Measurements from ENCODE around the gene ZNF318.
A peak's percentile ranks its signal among the peaks of the same experiment; 100 is the strongest.
"Not testable (repeated sequence)": the region's sequence is repeated elsewhere in the genome, so short reads cannot be mapped to it uniquely, and the experiment has no call there.

ZNF318 gene, protein sequence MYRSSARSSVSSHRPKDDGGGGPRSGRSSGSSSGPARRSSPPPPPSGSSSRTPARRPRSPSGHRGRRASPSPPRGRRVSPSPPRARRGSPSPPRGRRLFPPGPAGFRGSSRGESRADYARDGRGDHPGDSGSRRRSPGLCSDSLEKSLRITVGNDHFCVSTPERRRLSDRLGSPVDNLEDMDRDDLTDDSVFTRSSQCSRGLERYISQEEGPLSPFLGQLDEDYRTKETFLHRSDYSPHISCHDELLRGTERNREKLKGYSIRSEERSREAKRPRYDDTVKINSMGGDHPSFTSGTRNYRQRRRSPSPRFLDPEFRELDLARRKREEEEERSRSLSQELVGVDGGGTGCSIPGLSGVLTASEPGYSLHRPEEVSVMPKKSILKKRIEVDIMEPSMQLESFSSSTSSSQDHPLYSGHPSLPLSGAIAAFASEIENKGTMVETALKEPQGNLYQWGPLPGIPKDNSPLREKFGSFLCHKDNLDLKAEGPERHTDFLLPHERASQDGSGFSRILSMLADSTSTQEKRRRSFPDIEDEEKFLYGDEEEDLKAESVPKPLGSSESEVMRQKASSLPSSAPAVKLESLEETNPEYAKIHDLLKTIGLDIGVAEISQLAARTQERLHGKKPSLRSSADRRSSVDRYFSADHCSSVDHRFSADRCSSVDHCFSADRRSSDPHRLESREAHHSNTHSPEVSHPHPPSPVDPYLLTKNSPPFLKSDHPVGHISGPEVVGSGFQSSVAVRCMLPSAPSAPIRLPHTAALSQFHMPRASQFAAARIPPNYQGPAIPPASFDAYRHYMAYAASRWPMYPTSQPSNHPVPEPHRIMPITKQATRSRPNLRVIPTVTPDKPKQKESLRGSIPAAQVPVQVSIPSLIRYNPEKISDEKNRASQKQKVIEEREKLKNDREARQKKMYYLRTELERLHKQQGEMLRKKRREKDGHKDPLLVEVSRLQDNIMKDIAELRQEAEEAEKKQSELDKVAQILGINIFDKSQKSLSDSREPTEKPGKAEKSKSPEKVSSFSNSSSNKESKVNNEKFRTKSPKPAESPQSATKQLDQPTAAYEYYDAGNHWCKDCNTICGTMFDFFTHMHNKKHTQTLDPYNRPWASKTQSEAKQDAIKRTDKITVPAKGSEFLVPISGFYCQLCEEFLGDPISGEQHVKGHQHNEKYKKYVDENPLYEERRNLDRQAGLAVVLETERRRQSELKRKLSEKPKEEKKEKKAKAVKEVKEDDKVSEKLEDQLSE (N-terminal part only)

DNA sequence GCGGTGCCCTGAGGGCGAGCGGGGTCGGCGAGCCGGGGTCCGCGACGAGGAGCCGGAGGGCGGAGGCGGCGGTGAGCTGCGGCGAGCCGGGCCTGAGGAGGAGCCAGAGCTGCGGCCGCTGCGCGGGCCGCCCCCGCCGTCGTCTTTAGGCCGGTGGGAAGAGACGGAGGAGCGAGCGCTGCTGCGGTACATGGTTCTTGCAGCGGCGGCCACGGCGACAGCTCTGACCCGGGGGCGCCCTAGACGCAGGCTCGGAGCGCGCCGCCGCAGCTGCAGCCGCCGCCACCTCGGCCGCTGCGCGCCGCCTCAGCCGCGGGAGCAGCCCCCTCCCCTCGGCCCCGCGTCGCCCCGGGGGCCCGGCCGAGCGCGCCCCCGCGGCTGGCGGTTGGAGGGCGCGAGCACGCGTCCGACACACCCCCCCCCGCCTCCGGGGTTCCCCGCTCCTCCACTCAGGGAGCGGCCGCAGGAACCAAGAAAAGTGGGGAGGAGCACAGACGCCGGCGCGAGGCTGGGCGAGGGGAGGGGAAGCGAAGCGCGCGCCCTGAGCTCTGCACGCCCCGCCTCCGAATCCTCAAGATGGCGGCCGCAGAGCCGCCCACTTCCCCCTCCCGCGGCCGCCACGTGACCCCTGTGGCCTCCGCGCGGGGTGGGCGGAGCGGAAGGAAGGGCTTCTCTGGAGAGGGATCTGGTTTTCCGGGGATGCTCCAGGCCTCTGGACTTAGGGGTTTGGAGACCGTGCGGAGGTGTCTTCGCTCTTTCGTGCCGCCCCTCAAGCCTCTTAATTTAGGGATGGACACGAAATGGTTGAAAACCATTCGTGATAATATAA is at the start of gene ZNF318:
Gene ZNF318 (minus strand): TSS at position 474 of the 829 bp plus-strand sequence. CDS start 282 bp downstream, at position 192.
- DNase-seq, result peak; percentile 96

- no peak for DNase-seq
Observed at GRCh38 chr6:43416935-43417334, 47.5 kb upstream of the ZNF318 start.

- DNase-seq, result not testable (repeated sequence)
Observed at GRCh38 chr6:43415275-43415674, 45.8 kb upstream of the ZNF318 start.

- no peak for DNase-seq
Observed at GRCh38 chr6:43413002-43413401, 43.6 kb upstream of the ZNF318 start.

- no peak for DNase-seq
Observed at GRCh38 chr6:43412541-43412940, 43.1 kb upstream of the ZNF318 start.

GRCh38 chr6:43410776-43411175 is 41.3 kb upstream of the ZNF318 start:
- DNase-seq, result not testable (repeated sequence)

GRCh38 chr6:43408259-43408658 is 38.8 kb upstream of the ZNF318 start:
- DNase-seq, result no peak

GRCh38 chr6:43407296-43407695 is 37.8 kb upstream of the ZNF318 start:
- DNase-seq, result no peak

GRCh38 chr6:43405354-43405753 is 35.9 kb upstream of the ZNF318 start:
- no peak for DNase-seq

DNA sequence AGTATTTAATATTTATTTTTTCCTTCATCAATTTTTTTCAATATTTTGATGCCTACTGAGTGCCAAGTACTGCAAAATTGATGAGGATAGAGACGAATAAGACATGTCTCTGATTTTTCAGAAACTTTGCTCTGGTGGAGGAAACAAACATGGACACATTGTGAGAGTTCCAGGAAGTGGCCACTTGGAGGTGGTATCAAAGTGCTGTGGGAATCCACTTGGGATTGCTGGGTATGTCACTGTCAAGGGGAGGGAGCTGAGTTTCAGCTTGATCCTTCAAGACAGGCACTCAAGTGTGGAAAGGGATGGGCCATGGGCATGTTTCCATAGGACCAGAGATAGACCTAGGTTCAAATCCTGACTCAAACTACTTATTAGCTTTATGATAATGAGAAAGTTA is 33.4 kb upstream of the ZNF318 start:
- DNase-seq, result no peak

DNA sequence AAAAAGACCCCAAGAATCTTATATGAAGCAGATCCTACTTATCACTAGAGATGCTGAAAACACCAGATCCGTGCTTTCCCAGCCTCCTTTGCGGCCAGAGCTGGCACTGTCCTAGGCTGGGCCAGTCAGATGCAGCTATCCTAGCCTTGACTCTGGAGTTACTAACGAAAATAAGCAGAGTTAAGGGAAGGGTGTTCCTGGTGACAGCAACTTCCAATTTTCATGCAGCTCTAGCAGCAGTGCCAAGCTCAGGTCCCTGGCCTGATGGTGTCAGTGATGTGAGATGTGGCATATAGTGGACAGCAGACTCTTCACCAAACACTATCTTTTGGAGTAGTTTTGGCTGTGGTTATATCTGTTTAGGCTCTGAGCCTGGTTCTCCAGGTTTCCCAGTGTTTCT is 32.3 kb upstream of the ZNF318 start:
- no peak for DNase-seq

DNA sequence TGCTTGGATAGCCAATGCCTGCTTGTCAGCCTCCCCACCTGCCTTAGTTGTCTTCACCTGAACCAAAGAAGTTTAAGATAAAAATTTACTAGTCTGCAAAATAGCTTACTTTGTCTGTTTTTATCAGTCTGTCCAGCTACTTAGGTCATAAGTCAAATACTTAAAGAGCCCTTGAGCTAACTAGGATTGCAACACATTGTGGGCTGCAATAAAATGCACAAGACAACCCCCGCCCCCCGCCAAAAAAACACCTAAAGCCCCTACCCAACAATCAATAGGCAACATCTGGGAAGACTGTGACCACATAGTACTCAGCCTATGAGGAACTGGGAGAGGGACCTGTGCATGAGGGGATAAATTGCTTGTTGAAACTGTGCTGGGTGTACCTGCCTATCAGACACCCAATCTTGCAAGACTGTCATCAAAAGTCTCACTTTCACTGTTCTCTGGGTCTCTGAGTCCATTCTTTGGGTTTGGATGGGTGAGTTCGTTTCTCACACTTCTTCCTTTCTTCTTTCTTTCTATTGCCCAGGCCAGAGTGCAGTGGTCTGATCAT is 30.6 kb upstream of the ZNF318 start:
- DNase-seq, result no peak

DNA sequence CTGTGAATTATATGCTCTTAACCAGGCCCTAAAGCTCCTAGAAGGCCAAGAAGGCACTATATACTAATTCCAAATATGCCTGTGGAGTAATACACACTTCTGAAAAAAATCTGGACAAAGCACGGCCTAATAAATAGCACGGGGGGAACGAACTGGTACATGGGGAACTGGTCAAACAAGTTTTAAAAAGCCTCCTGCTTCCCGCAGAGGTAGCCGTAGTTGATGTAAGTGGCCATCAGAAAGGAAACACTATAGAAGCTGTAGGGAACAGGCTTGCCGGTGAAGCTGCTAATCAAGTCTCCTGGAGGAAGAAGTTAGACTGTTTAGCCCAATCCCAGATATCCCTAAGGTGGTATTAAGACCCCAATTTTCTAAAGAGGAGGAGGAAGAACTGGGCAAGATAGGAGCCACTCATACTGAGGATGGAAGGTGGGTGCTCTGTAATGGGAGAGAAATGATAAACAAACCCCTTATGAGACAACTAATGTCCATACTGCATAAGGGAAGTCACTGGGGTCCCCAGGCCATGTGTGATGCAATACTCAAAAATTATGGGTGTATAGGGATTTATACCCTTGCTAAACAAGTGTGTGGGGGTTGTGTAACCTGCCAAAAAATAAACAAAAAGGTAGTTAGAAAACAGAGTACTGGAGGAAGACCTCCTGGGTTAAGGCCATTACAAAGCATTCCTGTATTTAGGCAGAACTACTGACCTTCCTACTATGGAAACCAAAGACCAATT is 27.1 kb upstream of the ZNF318 start:
- DNase-seq, result no peak

DNA sequence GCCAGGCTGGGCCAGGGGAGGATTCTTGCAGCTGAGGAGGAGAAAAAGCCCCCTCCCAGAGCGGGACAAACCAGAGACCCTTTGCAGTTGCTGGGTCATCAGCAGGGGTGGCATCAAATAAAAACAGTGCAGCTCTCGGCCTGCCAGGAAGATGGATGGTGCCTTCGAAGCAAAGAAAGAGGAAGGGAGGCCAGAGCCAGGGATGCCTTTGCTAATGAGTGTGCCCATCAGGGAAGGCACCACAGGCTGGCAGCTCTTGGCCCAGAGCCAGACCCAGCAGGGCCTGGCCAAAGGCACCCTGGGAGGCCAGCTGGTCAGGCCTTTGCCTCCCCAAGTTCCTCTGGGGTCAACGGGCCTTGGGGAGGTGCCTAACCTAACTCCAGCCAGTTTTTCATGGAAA is 26.3 kb upstream of the ZNF318 start:
- DNase-seq, result no peak

DNA sequence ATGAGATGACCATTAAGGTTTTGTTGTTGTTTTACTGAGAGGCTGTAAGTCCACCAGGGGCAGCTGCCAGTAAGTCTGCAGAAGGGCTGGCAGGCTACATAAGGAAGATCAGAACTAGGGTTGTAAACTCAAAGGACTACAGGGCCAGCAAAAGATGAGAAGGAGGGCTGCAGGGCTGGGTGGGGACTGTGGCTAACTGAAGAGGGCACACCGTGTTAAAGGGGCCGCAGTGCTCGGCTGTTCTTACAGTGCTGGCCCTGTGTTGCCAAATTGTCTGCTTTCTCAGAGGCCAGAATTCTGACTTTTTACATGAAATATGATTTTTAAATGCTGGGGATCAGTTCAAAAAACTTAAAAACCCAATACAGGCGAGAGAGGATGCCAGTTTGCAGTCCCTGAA is 25.5 kb upstream of the ZNF318 start:
- no peak for DNase-seq

DNA sequence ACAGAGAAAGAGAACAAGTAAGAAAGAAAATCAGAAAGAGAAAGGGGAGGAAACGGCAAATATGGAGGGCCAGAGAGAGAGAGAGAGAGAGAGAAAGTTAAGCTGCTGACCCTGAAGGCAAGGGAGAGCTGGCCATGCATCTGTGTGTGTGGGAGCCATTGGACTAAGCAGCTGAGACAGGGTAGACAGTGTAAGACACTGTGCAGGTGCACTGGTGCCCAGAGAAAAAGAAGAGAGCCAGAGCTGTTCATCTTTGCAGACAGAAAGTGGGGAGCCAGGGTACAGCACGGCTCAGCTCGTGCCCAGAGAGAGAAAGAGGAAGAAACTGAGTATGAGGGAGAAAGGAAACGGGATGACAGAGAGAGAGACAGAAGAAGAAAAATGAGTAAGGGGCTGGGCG is 24.2 kb upstream of the ZNF318 start:
- DNase-seq, result no peak

DNA sequence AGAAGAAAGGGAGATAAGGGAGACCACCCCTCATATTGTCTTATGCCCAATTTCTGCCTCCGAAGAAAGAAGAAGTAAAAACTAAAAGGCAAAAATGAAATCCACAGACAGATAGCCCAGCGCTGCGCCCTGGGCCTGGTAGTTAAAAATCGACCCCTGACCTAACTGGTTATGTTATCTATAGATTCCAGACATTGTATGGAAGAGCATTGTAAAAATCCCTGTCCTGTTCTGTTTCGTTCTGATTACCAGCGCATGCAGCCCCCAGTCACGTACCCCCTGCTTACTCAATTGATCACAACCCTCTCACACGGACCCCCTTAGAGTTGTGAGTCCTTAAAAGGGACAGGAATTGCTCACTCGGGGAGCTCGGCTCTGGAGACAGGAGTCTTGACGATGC is 23.7 kb upstream of the ZNF318 start:
- DNase-seq, result not testable (repeated sequence)

DNA sequence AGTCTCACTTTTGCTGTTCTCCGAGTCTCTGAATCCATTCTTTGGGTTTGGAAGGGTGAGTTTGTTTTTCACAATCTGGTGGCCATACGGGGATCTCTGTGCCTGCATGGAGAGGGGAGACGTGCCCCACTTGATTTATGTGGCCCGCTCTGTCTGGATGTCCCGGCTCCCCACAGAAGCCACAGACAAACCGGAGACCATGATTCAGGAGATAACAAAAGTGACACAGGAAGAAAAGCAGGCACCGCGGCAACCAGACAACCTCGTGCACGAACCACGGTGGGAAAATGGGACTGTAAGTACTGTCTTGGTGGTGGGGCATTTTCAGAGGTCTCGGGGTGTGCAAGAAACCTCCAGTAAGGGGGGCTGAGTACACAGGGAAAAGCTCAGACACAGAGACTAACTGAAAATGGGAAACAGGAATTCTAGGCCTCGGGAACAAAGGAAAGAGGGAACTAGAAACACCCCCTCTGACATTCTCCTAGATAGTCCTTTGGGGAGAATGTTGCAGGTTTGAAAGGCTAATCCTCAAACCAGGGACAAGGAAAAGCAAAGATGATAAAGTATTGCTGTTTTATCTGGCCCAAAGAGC is 22.1 kb upstream of the ZNF318 start:
- peak; percentile 70 for DNase-seq

GRCh38 chr6:43390753-43391439 is 21.4 kb upstream of the ZNF318 start:
- not testable (repeated sequence) for DNase-seq

- DNase-seq, result no peak
Observed at GRCh38 chr6:43389730-43390295, 20.4 kb upstream of the ZNF318 start.
